Stimulated activated naive CD8-positive, alpha-beta T cell treated with anti-CD3 and anti-CD28 coated beads, Interleukin-15, Interleukin-2, amounts not matched to agents 100 ng/mL and 50 ng/mL, for 24 hours (primary cell): ENCODE results near the gene AAMDC.
"Not testable (repeated sequence)": the region's sequence is repeated elsewhere in the genome, so short reads cannot be mapped to it uniquely, and the experiment has no call there.

Experiments
- H3K27ac Mint-ChIP-seq: one replicate; pipeline ENCODE4 v1.8.0; 2021; ENCODE audit warnings: mild to moderate bottlenecking, mixed read lengths
- H3K27me3 Mint-ChIP-seq: one replicate; pipeline ENCODE4 v1.8.0; 2021; ENCODE audit warnings: mixed read lengths
- H3K36me3 Mint-ChIP-seq: one replicate; pipeline ENCODE4 v1.8.0; 2021; ENCODE audit warnings: low read depth, mixed read lengths
- H3K4me1 Mint-ChIP-seq: one replicate; pipeline ENCODE4 v1.8.0; 2021; ENCODE audit warnings: low read depth, mixed read lengths
- H3K4me3 Mint-ChIP-seq: one replicate; pipeline ENCODE4 v1.8.0; 2021; ENCODE audit warnings: mild to moderate bottlenecking, mixed read lengths
- H3K9me3 Mint-ChIP-seq: one replicate; pipeline ENCODE4 v1.8.0; 2021; ENCODE audit warnings: mixed read lengths

AAMDC gene

DNA sequence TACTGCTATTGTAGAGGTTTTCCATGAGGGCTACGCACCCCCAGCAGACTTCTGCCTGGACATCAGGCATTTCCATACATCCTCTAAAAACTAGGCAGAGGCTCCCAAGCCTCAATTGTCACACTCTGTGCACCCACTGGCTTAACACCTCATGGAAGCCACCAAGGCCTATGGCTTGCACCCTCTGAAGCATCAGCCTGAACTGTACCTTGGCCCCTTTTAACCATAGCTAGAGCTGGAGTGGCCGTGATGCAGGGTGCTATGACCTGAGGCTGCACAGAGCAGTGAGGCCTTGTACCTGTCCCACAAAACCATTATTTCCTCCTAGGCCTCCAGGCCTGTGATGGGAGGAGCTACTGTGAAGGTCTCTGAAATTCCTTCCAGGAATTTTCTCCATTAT is 33.9 kb downstream of the AAMDC start:
- Mint-ChIP-seq H3K4me3 (no peak overlapping the region), H3K27ac (no peak overlapping the region), H3K36me3 (peaks cover 40% of the 10 kb centered on the region), H3K9me3 (peaks cover 9% of the 10 kb centered on the region), H3K27me3 (no peaks in the 10 kb centered on the region), H3K4me1 (no peaks in the 10 kb centered on the region)

- H3K27me3 Mint-ChIP-seq, H3K4me1 Mint-ChIP-seq, H3K4me3 Mint-ChIP-seq, H3K27ac Mint-ChIP-seq, H3K9me3 Mint-ChIP-seq: not testable (repeated sequence)
- H3K36me3 Mint-ChIP-seq = peaks cover 32% of the 10 kb centered on the region
Measured at GRCh38 chr11:77857906-77858457, 37.0 kb downstream of the AAMDC start.

- not testable (repeated sequence) for H3K36me3 Mint-ChIP-seq, H3K9me3 Mint-ChIP-seq, H3K4me3 Mint-ChIP-seq, H3K27ac Mint-ChIP-seq, H3K4me1 Mint-ChIP-seq, H3K27me3 Mint-ChIP-seq
Measured at GRCh38 chr11:77861444-77861843, 40.5 kb downstream of the AAMDC start.

- H3K36me3 Mint-ChIP-seq = peaks cover 16% of the 10 kb centered on the region
- H3K27ac Mint-ChIP-seq = no peak overlapping the region
- H3K27me3 Mint-ChIP-seq = no peaks in the 10 kb centered on the region
- H3K9me3 Mint-ChIP-seq = no peaks in the 10 kb centered on the region
- H3K4me1 Mint-ChIP-seq = no peaks in the 10 kb centered on the region
- no peak overlapping the region for H3K4me3 Mint-ChIP-seq
Measured at GRCh38 chr11:77865805-77866204, 44.9 kb downstream of the AAMDC start.

- H3K4me3 Mint-ChIP-seq = no peak overlapping the region
- H3K27ac Mint-ChIP-seq = no peak overlapping the region
- no peaks in the 10 kb centered on the region for H3K27me3 Mint-ChIP-seq
- H3K9me3 Mint-ChIP-seq = no peaks in the 10 kb centered on the region
- peaks cover 17% of the 10 kb centered on the region for H3K36me3 Mint-ChIP-seq
- no peaks in the 10 kb centered on the region for H3K4me1 Mint-ChIP-seq
Measured at GRCh38 chr11:77866336-77866735, 45.4 kb downstream of the AAMDC start.

- H3K9me3 Mint-ChIP-seq = no peaks in the 10 kb centered on the region
- H3K36me3 Mint-ChIP-seq = peaks cover 17% of the 10 kb centered on the region
- H3K4me1 Mint-ChIP-seq = no peaks in the 10 kb centered on the region
- no peaks in the 10 kb centered on the region for H3K27me3 Mint-ChIP-seq
- H3K27ac Mint-ChIP-seq = no peak overlapping the region
- no peak overlapping the region for H3K4me3 Mint-ChIP-seq
Measured at GRCh38 chr11:77868744-77869143, 47.8 kb downstream of the AAMDC start.

DNA sequence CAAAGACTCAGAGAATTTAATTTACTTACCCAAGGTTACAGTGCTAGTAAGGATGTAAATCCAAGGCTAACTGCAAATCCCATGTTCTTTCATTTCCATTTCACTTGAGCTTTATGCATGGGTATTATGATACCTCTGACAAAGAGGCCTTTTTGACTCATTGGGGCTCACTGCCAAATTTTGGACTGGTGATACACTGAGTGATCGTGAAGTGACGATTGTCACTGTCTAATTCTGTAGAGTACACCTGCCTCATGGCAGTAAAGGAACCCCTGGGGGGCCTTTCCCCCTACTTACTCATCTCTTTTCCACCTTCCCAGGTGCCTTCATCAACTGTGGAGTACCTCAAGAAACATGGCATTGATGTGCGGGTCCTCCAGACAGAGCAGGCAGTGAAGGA is 50.9 kb downstream of the AAMDC start:
- Mint-ChIP-seq H3K27me3 (no peaks in the 10 kb centered on the region), H3K9me3 (no peaks in the 10 kb centered on the region), H3K36me3 (peaks cover 24% of the 10 kb centered on the region), H3K4me3 (no peak overlapping the region), H3K27ac (no peak overlapping the region), H3K4me1 (no peaks in the 10 kb centered on the region)

GRCh38 chr11:77873345-77873744 is 52.4 kb downstream of the AAMDC start:
- no peak overlapping the region for H3K27ac Mint-ChIP-seq
- no peaks in the 10 kb centered on the region for H3K4me1 Mint-ChIP-seq
- no peak overlapping the region for H3K4me3 Mint-ChIP-seq
- H3K36me3 Mint-ChIP-seq = peaks cover 27% of the 10 kb centered on the region
- H3K27me3 Mint-ChIP-seq = no peaks in the 10 kb centered on the region
- no peaks in the 10 kb centered on the region for H3K9me3 Mint-ChIP-seq

- H3K9me3 Mint-ChIP-seq = no peaks in the 10 kb centered on the region
- no peaks in the 10 kb centered on the region for H3K27me3 Mint-ChIP-seq
- no peaks in the 10 kb centered on the region for H3K4me1 Mint-ChIP-seq
- no peak overlapping the region for H3K4me3 Mint-ChIP-seq
- H3K36me3 Mint-ChIP-seq = peaks cover 31% of the 10 kb centered on the region
- no peak overlapping the region for H3K27ac Mint-ChIP-seq
Measured at GRCh38 chr11:77874206-77874605, 53.3 kb downstream of the AAMDC start.

DNA sequence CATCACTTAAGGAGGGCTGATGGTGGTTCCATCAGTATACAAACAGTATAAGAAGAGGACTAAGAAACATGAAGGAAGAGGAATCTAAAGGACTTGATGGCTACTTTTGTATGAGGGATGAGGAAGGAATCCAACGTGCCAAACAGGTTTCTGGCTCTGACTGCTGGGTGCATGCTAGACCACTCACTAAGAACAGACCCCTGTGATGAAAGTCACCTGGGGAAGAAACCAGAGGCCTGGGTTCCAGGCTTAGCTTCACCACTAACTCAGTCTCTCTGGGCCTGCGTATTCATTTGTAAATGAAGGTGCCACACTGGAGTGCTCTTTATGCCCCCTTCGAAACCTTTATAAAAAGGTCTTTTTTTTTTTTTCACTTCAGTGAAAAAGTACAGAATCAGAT is 55.1 kb downstream of the AAMDC start:
- H3K9me3 Mint-ChIP-seq = no peaks in the 10 kb centered on the region
- peaks cover 27% of the 10 kb centered on the region for H3K36me3 Mint-ChIP-seq
- no peak overlapping the region for H3K27ac Mint-ChIP-seq
- H3K4me1 Mint-ChIP-seq = no peaks in the 10 kb centered on the region
- no peak overlapping the region for H3K4me3 Mint-ChIP-seq
- H3K27me3 Mint-ChIP-seq = no peaks in the 10 kb centered on the region

DNA sequence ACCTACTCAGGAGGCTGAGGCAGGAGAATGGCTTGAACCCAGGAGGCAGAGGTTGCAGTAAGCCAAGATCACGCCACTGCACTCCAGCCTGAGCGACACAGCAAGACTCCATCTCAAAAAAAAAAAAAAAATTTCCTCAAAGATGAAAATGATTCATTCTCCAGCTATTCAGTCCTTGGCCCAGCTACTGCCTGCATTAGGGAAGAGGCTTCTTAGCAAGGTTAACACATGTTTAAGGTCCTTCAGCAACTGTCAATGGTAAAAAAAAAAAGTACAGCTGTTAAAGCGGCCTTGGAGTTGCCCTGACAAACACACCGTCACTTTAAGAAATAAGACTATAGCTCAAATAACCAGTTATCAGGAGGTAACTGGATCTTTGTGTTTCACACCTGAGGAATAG is 57.3 kb downstream of the AAMDC start:
- H3K27me3 Mint-ChIP-seq, H3K4me3 Mint-ChIP-seq, H3K27ac Mint-ChIP-seq, H3K4me1 Mint-ChIP-seq, H3K9me3 Mint-ChIP-seq: not testable (repeated sequence)
- H3K36me3 Mint-ChIP-seq = peaks cover 33% of the 10 kb centered on the region

DNA sequence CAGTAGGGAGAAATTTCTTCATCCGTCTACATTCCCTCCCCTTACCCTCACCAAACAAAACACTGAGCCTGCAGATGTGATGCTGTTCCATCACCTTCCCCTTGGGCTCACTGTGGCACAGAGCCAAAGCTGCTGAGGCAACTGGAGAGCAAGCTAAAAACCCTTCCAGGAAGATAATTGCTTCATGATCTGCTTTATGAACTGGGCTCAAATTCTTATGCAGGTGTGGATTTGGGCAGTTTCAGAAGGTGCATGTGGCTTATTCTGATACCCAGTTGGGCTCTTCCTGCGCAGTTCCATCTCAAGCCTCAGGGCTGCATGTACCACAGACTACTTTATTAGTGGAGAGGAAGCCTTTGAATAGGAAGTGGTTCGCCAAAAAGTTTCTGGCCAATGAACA is 58.3 kb downstream of the AAMDC start:
- no peaks in the 10 kb centered on the region for H3K4me1 Mint-ChIP-seq
- H3K4me3 Mint-ChIP-seq = no peak overlapping the region
- H3K9me3 Mint-ChIP-seq = no peaks in the 10 kb centered on the region
- H3K27me3 Mint-ChIP-seq = no peaks in the 10 kb centered on the region
- peaks cover 42% of the 10 kb centered on the region for H3K36me3 Mint-ChIP-seq
- no peak overlapping the region for H3K27ac Mint-ChIP-seq

DNA sequence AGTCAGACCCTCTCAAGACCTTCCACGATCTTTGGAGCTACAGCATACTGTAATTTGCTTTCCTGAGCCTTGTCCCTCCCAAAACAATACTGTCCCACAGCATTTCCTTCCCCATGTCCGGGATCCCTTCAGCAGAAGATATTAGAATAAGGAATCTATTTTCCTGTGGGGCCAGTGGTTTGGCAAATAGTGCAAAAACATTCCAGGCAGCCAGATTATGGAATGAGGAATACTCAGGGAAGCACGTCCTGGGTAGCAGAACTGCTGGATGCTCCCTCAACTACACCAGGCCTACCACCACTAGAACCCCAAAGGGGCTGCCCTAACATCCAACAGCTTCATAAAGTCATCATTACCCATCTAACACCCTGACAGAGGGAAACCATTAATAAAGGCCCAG is 61.5 kb downstream of the AAMDC start:
- Mint-ChIP-seq H3K4me1 (no peaks in the 10 kb centered on the region), H3K9me3 (no peaks in the 10 kb centered on the region), H3K27me3 (no peaks in the 10 kb centered on the region), H3K27ac (no peak overlapping the region), H3K36me3 (peaks cover 42% of the 10 kb centered on the region), H3K4me3 (no peak overlapping the region)

- no peaks in the 10 kb centered on the region for H3K27me3 Mint-ChIP-seq
- H3K9me3 Mint-ChIP-seq = no peaks in the 10 kb centered on the region
- H3K4me3 Mint-ChIP-seq = no peak overlapping the region
- H3K4me1 Mint-ChIP-seq = no peaks in the 10 kb centered on the region
- peaks cover 41% of the 10 kb centered on the region for H3K36me3 Mint-ChIP-seq
- no peak overlapping the region for H3K27ac Mint-ChIP-seq
Measured at GRCh38 chr11:77883775-77884174, 62.8 kb downstream of the AAMDC start.

DNA sequence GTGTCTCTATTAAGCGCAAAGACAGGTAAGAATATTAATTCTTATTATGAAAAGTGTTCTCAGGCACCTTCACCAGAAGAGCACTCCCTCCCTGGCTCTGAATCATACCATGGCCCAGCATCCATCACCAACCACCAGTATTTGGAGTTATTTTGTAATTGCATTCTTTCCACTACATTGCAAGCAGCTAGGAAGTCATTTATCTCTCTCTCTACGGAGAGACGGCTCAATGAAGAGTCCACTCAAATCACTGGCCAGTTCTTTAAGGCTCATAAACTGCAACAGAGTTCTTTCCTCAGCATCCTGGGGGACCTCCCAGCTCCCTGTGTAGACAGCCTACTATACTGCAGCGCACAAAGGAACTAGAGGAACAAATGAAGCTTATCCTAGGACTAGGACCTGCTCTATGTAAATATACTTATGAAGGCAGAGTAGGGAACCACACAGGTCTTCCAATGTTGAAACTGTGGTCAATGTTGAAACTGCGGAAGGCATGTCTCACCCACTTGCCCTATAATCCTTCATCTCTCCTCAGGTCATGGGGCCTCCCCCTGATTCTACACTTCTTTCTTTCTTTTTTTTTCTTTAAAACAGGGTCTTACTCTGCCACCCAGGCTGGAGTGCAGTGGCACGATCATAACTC is 63.4 kb downstream of the AAMDC start:
- Mint-ChIP-seq H3K27ac (no peak overlapping the region), H3K9me3 (no peaks in the 10 kb centered on the region)

GRCh38 chr11:77884829-77885190 is 63.9 kb downstream of the AAMDC start:
- Mint-ChIP-seq H3K4me3 (no peak overlapping the region), H3K27ac (no peak overlapping the region), H3K27me3 (no peaks in the 10 kb centered on the region), H3K4me1 (no peaks in the 10 kb centered on the region), H3K9me3 (no peaks in the 10 kb centered on the region), H3K36me3 (peaks cover 45% of the 10 kb centered on the region)

More for the DNA sequence above, 63.4 kb downstream of the AAMDC start:
- H3K4me3 Mint-ChIP-seq = no peak overlapping the region
- no peaks in the 10 kb centered on the region for H3K4me1 Mint-ChIP-seq
- no peaks in the 10 kb centered on the region for H3K27me3 Mint-ChIP-seq
- peaks cover 43% of the 10 kb centered on the region for H3K36me3 Mint-ChIP-seq
